HG03521 (cell line): ENCODE measurements around the gene C7.
"Not testable (repeated sequence)": the region's sequence is repeated elsewhere in the genome, so short reads cannot be mapped to it uniquely, and the experiment has no call there.

ENCODE experiments used
- ATAC-seq: cut with Tn5 transposase; IDR thresholded peaks from one replicate; pipeline ENCODE4 v1.9.1; 2021; ENCODE audit warnings: mild to moderate bottlenecking, moderate library complexity; ENCODE audit not compliant: unreplicated experiment

C7 gene

GRCh38 chr5:40909264-40909663, at the start of gene C7:
Gene C7 (plus strand): TSS chr5:40909497. CDS start chr5:40909611, 114 bp downstream.
- ATAC-seq = no peak

DNA sequence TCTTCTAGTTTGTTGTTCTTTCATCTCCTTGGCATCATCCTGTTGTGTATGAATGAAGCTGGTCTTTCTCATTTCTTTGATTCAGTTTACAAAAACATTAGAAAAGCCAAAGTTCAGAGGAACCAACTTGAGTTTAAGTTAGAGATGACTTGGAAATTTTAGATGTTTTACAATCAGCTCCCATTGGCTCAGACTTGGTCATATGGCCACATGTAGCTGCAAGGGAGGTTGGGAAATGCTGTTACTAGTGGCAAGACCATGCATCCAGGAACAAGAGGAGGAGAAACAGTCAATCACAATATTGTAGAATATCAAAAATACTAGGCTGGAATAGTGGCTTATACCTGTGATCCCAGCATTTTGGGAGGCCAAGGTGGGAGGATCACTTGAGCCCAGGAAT, 48.6 kb upstream of the C7 start:
- ATAC-seq = no peak

DNA sequence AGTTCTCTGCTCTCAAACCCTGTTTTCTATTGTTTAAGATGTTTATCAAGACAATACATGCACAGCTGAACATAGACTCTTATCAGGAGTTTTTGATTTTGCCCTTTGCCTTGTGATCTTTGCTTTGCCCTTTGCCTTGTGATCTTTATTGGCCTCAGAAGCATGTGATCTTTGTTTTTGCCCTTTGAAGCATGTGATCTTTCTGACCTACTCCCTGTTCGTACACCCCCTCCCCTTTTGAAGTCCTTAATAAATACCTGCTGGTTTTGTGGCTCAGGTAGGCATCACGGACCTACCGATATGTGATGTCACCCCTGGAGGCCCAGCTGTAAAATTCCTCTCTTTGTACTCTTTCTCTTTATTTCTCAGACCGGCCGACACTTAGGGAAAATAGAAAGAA, 44.3 kb upstream of the C7 start:
- ATAC-seq = not testable (repeated sequence)

GRCh38 chr5:40866844-40867243, 42.5 kb upstream of the C7 start:
- no peak for ATAC-seq

- no peak for ATAC-seq
Observed at GRCh38 chr5:40869384-40869783, 39.9 kb upstream of the C7 start.

- no peak for ATAC-seq
Observed at GRCh38 chr5:40871177-40871576, 38.1 kb upstream of the C7 start.

DNA sequence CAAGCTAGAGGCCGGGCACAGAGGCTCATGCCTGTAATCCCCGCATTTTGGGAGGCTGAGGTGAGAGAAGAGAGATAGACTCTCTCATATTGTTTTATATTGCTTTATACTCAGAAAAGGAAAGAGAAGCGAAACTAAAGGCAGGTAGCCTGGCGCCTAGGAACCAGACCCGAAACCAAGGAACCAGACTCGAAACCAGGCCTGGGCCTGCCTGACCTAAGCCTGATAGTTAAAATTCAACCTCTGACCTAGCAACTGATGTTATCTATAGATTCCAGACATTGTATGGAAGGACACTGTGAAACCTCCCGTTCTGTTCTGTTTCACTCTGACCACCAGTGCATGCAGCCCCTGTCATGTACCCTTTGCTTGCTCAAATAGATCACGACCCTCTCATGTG, 37.0 kb upstream of the C7 start:
- ATAC-seq = not testable (repeated sequence)

DNA sequence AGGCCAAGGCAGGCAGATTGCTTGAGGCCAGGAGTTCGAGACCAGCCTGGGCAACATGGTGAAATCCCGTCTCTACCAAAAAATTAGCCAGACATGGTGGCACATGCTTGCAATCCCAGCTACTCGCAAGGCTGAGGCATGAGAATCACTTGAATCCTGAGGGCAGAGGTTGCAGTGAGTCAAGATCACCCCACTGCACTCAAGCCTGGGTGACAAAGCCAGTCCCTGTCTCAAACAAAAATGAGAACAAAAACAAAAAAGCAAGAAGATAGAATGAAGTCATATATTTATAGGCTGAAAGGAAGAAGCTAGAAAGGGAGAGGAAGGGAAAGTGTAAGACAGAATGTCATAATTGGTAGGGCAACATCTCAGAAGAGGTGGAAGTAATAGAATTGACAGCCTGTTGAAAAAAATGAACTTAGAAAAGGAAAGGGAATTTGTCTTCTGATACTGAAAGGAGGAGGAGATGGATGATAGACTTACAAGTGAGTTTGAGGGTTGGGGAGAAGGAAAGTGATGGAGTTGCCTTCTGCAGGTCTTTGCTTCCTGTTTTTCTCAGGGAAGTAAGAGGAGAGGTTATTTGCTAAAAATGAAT, 35.9 kb upstream of the C7 start:
- ATAC-seq = no peak

GRCh38 chr5:40875958-40876357, 33.3 kb upstream of the C7 start:
- ATAC-seq = no peak

GRCh38 chr5:40877371-40877988, 31.8 kb upstream of the C7 start:
- no peak for ATAC-seq

DNA sequence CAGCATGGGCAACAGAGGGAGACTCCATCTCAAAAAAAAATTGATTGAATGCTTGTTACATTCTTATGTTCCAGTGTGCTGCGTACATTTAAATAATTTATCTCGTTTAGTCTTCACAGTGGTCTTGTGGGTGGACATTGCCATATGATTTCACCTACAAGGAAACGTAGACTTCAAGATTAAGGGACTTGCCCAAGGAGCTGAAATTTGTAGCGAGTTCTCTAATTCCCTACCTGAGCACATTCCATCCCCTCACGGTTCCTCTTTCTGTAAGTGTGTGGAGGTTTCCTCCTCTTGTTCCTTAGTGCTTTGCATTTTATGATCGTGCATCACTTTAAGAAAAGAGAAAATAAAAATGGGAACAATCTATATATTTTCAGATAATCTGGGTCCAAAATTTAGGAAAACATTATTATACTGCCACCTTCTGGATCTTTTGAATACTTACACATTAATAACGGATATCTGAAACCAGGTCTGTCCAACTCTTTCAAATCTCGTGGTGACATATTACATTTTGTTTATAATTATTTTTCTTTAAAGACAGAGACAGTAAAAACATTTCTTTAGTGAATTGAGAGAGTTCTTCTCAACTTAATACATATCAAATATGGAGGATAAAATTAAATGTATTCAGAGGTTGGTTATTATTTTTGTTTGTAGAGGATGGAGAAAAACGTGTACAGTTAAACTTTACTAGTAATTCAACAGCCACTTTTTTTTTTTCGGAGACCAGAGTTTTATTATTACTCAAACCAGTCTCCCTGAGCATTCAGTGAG, 29.9 kb upstream of the C7 start:
- ATAC-seq = no peak

DNA sequence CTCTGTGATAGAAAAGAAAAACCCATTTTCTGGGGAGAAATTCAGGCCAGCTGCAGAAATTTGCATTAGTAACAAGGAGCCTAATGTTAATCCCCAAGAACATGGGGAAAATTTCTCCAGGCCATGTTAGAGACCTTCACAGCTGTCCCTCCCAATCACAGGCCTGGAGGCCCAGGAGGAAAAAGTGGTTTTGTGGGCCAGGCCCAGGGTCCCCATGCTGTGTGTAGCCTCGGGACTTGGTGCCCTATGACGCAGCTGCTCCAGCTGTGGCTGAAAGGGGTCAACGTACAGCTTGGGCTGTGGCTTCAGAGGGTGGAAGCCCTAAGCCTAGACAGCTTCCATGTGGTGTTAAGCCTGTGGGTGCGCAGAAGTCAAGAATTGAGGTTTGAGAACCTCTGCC, 27.0 kb upstream of the C7 start:
- ATAC-seq = no peak

DNA sequence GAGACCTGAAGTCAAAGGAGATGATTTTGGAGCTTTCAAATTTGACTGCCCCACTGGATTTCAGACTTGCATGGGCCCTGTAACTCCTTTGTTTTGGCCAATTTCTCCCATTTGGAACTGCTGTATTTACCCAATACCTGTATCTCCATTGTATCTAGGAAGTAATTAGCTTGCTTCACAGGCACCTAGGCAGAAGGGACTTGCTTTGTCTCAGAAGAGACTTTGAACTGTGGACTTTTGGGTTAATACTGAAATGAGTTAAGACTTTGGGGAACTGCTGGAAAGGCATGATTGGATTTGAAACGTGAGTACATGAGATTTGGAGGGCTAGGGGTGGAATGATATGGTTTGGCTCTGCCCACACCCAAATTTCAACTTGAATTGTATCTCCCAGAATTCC, 26.2 kb upstream of the C7 start:
- not testable (repeated sequence) for ATAC-seq

GRCh38 chr5:40895440-40896425, 13.6 kb upstream of the C7 start:
- not testable (repeated sequence) for ATAC-seq

GRCh38 chr5:40904205-40904993, 4.9 kb upstream of the C7 start:
- peak; percentile 91 for ATAC-seq

DNA sequence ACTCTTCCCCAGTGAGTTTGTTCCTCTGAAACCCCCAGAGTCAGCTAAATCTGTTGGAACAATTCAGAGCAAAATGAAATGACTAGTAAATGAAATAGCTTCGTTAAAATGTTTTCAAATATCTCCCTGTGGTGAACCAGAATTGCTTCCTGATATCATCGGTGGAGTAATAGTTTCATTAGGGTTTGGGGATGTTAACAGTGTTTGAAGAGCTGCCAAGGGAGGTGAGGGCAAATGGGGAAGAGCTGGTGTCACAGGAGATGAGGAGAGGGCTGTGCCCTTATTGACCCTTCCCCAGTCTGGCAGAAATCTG, 4.3 kb upstream of the C7 start:
- no peak for ATAC-seq

DNA sequence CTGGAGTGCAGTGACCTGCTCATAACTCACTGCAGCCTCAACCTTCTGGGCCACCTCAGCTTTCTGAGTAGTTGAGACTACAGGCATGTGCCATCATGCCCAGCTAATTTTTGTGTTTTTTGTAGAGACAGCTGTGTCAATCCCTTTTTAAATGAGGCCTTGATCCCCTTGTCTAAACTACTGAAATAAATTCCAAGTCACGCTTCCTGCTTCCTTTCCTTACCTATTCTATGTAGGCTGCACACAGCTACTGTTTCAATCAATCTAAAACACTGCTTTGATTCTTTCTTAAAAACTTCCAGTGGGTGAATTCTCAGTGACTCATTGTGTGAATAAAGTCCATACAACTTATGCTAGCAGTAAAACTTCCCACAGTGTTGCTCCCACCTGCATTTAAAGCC, 2.9 kb upstream of the C7 start:
- ATAC-seq = no peak

- ATAC-seq = no peak
Observed at GRCh38 chr5:40909723-40910122, 426 bp downstream of the C7 start.

DNA sequence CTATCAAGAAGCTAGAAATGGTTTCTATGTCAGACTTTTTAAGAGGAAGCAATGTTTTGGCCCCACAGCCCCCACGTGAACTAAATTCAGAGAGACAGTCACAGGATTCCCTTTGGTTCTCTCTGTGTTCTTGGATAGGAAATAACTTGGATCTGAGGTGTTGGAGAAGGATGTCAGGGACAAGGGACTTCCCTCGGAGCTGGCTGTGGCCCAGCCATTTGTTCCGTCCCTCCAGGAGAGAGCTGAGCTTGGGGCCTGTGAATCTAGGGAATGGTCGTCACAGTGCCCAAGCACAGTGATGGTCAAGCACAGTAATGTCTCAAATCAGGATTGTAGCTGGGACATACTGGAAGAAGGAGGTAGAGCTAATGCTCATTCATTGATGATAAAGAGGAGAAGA, 2.0 kb downstream of the C7 start:
- ATAC-seq = no peak

DNA sequence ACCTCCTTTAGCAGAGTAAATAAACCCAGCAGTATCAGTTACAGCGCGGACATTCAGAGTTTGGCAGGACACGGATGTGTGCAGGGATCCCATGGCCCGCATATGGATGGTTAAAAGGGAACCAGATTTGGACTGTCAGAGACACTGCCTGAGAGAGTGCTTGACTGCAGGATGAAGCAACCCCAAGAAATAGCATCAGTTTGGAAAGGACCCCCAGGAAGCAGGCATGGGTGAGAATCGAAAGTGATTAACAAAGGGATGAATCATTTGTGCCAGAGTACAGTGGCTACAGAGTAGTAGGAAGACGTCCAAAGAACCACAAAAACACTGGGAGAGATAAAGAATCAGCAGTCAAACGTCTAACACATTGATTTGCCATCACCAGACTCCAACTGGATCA, 5.5 kb downstream of the C7 start:
- no peak for ATAC-seq
